GM21576 (cell line): Measurements from ENCODE around the gene ELK1.

Source experiments
- ATAC-seq: cut with Tn5 transposase; IDR thresholded peaks from one replicate; pipeline ENCODE4 v1.9.1; 2021; ENCODE audit warnings: mild to moderate bottlenecking, moderate library complexity; ENCODE audit not compliant: unreplicated experiment

The ELK1 gene

GRCh38 chrX:47645530-47645929 is 4.8 kb downstream of the ELK1 start:
- ATAC-seq, result no peak

- ATAC-seq, result no peak
Observed at GRCh38 chrX:47644557-47645091, 5.7 kb downstream of the ELK1 start.

DNA sequence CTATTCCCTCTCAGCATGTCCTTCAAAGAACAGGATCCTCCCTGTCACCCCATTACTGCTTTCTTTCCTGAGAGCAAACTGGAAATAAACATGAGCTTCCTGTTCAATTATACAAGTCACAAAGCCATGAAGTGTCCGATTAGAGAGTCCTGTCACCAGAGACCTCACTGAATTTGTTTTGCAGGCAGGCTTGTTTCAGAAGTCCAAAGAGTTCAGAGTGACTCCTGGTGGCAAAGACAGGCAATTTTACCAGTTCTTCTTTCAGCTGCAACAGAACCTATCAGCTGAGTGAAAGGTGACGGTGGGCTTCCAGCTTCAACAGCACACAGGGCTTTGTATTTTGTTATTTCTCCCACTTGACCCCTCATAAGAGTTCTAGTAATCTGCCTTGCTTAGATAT is 6.4 kb downstream of the ELK1 start:
- ATAC-seq, result no peak

DNA sequence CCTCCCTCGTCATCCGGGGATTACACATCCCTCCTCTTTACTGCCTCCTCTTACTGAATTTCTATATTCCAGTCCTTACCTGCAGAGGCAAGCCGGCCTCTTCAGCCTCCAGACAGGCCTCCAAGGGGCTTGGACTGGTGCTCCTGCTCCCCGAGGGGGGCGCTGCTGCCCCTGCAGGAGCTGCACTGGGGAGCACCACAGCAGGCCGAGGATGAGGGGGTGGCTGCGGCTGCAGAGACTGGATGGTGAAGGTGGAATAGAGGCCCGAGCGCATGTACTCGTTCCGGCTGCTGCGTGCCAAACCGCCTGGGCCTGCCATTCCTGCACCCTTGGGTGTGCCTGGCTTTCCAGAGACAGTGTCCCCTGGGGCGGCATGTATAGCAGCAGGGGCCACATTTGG is 11.5 kb downstream of the ELK1 start:
- ATAC-seq, result no peak

DNA sequence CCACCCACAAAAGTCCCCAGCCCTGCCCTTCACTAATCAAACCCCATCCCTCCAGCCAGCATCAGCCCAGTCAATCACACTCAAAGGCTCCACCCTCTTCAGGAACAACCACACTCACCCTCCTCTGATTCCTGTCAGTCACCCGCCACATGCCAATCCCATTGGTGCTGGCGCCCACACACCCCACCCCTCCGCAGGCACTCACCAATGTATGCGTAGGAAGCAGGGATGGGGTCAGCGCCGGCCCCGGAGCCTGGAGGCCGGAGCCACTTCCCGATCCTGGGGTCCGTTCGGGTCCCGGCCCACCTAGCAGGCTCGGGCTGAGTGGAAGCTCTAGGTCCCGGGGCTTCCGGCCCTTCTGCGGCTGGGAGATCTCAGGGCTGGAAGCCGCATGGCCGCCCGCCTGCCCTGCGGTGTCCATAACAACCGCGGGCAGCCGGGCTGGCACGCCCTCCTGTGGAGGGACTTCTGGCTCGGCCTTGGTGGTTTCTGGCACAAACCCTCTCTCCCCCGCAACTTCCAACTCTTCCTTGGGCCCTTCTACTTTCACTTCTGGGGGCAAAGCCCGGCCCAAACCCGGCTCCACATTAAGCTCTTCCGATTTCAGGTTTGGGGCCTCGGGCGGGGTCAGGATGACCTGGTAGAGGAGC is 12.7 kb downstream of the ELK1 start:
- no peak for ATAC-seq

- ATAC-seq, result no peak
Observed at GRCh38 chrX:47634871-47635575, 15.3 kb downstream of the ELK1 start.

- ATAC-seq, result no peak
Observed at GRCh38 chrX:47633689-47634590, 16.4 kb downstream of the ELK1 start.

- no peak for ATAC-seq
Observed at GRCh38 chrX:47632666-47633065, 17.7 kb downstream of the ELK1 start.

DNA sequence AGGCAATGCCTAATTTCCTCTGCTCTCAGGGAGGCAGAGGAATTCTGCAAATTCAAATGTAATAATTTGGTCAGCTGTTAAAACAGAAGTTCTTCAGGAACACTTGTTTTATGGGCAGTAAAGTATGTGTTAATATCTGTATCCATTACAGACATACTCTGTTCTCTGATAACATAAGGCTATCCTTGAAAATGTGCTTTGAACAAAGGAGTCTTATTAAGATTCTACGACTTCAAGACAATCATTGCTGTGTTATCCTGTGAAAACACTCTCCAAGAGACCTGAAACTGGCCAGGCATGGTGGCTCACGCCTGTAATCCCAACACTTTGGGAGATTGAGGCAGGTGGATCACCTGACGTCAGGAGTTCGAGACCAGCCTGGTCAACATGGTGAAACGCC is 18.7 kb downstream of the ELK1 start:
- no peak for ATAC-seq

DNA sequence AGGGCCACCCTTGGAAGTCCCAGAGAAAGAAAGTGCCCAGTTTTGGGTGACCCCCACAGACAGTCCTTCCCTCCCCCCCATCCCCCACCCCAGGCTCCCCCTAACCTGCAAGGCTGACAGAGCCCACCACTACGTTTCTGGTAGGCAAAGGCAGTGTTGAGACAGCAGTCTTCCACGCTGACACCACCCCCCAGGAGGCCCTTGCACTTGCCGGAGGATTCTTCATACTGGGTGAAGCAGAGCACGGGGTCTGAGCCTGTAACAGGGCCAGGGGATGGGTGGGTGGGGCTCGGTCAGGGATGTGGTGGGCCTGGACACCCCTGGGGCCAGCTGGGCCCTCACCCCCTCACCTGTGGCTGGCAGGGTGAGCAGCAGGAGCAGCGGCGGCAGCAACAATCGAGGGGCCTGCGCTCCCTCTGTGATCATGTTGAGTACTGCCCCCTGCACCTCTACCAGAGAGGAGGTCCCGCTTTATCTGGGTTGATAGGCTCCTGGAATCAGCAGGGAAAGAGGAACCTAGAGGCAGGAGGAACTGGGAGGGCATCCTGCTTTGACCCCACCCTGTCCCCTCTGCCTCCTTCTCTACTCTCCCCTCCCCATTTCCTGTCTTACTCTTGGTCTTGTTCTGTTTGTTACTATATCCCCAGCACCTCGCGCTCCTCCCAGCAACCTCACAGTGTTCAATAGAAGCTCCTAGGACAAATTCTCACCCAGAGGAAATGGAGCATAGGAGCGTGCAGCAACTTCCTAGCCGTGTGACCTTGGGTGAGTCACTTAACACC is 20.8 kb downstream of the ELK1 start, which contains the start of gene CFP:
Gene CFP, minus strand, starts transcription at position 512 of the 782 bp plus-strand sequence. Its CDS starts 86 bp downstream, at position 426.
- ATAC-seq, result no peak

- no peak for ATAC-seq
Observed at GRCh38 chrX:47628982-47629381, 21.4 kb downstream of the ELK1 start.

DNA sequence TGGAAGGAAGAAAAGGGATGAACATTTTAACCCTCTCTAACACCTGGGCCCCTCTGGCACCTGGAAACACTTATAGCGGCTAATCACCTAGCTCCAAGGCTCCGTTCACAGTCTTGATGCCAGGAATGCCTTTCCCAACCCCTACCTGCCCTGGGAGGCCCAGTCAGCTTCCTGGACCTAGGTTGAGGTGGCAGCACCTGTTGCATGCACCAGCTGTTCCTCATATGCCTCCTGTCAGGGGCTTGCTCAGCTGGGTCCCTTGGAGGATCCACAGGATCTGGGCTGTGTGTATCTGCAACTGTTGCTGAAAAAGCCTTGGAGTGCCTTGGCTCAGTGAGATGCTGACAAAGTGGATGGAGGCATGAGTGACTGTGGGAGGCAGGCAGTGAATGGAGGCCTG is 25.0 kb downstream of the ELK1 start:
- no peak for ATAC-seq

DNA sequence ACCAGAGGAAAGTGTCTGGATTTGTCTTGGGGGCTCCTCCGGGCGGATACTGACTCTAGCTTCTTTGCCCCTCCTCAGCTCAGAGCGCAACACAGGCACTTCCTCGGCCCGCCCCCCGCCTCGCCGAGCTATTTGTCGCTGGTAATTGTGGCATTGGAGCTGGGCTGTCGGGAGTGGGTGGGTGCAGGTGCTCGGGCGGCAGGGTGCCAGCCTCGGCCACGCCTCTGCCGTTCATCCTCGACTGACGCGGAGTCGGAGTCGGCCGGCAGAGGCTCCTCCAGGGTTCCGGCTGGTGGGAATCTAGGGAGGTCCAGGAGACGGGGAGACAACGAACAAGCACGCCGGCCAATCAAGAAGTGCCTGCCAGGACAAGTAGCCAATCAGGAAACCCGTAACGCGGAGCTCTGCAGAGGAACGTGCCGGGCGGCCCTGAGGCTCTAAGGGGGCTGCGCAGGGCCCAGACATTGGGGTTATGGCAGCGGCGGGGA is 26.8 kb downstream of the ELK1 start:
- ATAC-seq, result no peak

- ATAC-seq, result no peak
Observed at GRCh38 chrX:47621851-47622250, 28.5 kb downstream of the ELK1 start.

DNA sequence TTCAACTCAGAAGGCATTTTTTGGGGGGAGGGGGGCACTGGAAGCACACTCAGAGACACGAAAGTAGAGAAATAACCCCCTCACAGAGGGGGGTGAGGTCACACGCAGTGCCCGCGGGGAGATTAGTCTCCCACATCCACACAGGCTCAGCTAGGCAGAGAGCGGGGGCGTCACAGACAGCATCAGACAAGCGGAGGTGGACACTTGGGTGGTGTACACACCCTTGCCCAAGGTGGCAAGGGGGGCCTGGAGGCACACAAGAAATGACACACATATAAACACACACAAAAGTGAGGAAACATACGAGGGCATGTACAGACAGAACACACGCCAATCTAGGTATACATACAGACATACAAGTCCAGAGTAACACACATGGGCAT is 30.1 kb downstream of the ELK1 start:
- no peak for ATAC-seq

DNA sequence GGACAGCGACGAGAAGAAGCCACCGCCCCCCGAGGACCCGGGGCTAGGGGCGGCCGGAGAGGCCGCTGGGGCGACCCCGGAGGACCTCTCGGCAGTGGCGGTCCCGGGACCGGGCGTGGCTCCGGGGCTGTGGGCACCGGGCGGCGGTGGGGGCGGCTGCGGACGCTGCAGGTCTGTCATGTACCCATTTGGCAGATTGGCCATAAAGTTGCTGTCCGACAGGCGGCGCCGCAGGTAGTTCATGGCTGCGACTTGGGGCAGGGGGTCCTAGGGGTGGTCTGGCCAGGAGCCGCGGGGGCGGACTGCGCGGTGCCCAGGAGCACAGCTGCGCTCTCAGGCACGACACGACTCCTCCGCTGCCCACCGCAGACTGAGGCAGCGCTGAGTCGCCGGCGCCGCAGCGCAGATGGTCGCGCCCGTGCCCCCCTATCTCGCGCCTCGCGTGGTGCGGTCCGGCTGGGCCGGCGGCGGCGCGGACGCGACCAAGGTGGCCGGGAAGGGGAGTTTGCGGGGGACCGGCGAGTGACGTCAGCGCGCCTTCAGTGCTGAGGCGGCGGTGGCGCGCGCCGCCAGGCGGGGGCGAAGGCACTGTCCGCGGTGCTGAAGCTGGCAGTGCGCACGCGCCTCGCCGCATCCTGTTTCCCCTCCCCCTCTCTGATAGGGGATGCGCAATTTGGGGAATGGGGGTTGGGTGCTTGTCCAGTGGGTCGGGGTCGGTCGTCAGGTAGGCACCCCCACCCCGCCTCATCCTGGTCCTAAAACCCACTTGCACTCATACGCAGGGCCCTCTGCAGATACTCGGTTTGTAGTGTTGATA is 30.7 kb downstream of the ELK1 start, which contains the start of gene SYN1:
Gene SYN1, minus strand, starts transcription at position 372 of the 817 bp plus-strand sequence. Its CDS starts 129 bp downstream, at position 243.
- peak; percentile 62 for ATAC-seq

DNA sequence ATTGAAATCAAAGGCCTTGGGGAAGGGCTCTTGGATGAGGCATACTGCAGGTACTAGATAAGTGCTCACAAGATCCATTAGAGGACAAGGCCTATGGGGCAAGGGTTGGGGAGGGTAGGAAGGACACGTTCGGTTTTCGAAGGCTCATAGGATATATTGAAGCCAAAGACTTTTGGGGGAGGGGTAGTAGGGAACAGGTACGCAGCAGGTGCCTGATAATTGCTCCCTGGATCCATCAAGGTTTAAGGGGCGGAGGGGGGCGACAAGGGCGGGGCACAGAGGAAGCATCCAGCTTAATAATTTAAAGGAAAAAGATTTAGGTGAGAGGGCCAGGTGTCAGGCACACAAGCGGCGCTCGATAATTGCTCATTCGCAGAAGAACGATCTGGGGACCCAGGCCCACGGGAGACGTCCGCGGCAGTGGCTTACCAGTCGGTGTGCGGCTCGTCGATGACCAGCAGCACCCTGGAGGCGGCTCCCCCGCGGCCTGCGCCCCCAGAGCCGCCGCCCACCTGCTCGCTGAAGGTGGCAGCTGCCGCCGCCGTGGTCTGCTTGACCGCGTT is 31.4 kb downstream of the ELK1 start:
- no peak for ATAC-seq

- no peak for ATAC-seq
Observed at GRCh38 chrX:47614618-47615017, 35.7 kb downstream of the ELK1 start.

DNA sequence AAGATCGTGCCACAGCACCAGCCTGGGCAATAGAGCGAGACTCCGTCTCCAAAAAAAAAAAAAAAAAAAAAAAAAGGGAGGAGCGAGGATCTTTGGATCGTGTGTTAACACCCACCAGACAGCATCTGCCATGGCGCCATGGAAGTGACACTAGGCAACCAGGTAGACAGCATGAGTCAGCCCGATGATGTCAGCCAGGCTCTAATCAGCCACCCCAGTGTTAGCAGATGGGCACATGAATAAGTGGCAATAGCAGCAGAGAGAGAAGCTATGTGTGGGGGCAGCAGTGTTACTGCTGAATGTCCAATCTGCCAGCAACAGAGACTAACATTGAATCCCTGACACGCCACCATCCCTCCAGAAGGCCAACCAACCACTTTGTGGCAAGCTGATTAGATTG is 37.3 kb downstream of the ELK1 start:
- no peak for ATAC-seq
